ENCODE results near the gene NUDT3.
A peak's percentile ranks its signal among the peaks of the same experiment; 100 is the strongest.
"Not testable (repeated sequence)": the region's sequence is repeated elsewhere in the genome, so short reads cannot be mapped to it uniquely, and the experiment has no call there.

NUDT3 gene

DNA sequence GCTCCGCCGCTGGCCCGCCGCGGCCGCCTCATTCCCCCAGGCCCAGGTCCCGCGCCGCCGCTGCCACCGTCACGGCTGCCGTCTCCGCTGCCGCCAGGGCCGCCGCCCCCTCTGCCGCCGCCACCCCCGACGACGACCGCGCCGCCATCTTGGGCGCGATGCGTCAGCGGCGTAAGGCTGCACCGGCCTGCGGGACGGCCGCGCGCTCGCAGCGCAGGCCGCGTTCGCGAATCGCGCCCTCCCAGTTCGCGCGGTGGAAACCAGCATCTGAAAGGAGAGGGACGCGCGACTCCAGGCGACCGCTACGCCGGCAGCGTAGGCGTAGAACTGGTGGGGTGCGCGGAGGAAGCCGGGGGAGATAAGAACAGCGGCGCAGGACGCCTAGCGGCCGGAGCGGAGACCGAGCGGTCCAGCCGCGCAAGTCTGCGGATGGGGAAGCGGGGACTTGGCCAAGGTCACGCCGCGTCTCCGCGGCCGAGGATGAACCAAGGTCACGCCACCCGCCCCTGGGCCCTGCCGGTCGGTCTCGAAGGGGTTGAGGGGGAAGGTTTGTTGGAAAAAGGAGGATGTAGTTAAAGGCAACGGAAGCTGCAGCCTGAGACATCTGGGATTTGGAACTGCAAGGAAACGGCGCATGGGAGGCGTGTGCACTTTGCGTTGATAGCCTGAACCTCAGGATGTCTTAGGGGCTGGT lies at the start of gene NUDT3:
Gene NUDT3, minus strand, starts transcription at position 173 of the 694 bp plus-strand sequence. CDS start 307 bp downstream, outside the sequence.
- peak; percentile 94 for DNase-seq

DNA sequence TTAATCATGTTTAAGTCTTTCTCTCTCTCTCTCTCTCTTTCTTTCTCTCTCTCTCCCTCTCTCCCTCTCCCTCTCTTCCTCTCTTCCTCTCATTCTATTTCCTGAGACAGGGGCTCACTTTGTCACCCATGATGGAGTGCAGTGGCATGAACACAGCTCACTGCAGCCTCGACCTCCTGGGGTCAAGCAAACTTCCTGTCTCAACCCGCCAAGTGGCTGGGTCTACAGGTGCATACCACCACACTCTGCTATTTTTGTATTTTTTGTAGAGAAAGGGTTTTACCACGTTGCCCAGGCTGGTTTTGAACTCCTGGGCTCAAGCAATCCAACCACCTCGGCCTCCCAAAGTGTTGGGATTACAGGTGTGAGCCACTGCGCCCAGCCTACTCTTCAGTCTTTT lies 49.1 kb upstream of the NUDT3 start:
- no peak for DNase-seq

DNA sequence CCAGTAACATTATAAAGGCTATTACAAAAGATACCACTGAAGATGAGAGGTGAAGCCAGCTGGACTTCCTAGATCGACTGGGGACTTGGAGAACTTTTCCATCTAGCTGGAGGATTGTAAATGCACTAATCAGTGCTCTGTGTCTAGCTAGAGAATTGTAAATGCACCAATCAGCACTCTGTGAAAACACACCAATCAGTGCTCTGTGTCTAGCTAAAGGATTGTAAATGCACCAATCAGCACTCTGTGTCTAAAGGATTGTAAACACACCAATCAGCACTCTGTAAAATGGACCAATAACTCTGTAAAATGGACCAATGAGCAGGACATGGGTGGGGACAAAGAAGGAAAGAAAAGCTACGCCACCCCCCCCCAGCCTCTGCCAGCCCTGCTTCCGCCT lies 47.0 kb upstream of the NUDT3 start:
- DNase-seq, result no peak

DNA sequence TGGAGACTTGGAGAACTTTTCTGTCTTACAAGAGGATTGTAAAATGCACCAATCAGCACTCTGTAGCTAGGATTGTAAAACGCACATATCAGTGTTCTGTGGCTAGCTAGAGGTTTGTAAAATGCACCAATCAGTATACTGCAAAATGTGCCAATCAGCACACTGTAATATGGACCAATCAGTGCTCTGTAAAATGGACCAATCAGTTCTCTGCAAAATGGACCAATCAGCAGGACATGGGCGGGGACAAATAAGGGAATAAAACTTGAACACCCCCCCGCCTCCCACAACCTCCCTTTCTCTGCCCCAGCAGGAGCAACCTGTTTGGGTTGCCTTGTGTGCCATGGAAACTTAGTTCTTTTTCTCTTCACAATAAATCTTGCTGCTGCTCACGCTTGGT lies 46.2 kb upstream of the NUDT3 start:
- no peak for DNase-seq

DNA sequence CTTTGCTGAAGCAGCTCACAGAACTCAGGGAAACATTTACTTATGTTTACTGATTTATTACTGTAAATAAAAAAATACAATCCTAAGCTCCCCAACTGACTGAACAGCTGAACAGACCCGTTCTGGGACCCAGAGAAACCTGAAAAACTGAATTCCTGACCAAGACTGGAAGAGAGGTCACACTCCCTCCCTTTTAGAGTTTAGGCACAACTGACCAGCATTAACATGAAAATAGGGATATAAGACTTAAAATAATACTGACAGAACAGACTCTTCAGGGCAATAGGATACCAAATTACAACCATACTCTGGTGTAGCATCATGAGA lies 45.1 kb upstream of the NUDT3 start:
- DNase-seq, result no peak

DNA sequence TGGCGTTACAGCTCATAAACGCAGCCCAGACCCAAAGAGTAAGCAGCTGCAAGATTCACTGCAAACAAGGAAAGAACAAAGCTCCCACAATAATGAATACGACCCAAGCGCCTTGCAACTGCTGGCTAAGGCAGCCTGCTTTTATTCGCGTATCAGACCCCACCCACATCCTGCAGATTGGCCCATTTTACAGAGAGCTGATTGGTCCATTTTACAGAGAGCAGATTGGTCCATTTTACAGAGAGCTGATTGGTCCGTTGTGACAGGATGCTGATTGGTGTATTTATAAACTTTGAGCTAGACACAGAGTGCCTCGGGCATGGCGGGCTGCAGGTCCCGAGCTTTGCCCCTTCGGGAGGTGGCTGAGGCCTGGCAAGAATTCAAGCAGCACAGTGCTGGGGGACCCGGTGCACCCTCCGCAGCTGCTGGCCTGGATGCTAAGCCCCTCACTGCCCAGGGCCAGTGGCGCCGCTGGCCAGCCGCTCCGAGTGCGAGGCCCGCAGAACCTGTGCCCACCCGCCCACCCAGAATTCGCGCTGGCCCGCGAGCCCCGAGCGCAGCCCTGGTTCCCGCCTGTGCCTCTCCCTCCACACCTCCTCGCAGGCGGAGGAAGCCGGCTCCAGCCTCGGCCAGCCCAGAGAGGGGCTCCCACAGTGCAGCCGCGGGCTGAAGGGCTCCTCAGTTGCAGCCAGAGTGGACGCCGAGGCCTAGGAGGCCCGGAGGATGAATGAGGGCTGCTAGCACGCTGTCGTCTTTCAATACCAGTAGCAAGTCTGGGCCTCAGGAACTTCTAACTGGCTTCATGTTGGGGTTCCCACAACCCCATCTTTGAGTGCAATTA lies 44.6 kb upstream of the NUDT3 start:
- no peak for DNase-seq

DNA sequence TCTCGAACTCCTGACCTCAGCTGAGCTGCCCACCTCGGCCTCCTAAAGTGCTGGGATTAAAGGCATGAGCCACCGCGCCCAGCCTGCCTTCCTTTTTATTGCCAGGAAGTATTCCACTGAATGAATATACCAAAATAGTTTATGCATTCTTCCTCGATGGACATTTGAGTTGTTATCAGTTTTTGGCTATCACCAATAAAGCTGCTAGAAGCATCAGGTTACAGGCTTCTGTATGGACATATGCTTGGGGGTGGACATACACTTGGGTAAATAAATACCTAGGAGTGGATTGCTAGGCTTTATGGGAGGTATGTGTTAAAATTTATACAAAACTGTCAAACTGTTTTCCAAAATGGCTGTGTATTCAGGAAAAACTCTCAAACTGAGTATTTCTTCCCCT lies 43.4 kb upstream of the NUDT3 start:
- no peak for DNase-seq

DNA sequence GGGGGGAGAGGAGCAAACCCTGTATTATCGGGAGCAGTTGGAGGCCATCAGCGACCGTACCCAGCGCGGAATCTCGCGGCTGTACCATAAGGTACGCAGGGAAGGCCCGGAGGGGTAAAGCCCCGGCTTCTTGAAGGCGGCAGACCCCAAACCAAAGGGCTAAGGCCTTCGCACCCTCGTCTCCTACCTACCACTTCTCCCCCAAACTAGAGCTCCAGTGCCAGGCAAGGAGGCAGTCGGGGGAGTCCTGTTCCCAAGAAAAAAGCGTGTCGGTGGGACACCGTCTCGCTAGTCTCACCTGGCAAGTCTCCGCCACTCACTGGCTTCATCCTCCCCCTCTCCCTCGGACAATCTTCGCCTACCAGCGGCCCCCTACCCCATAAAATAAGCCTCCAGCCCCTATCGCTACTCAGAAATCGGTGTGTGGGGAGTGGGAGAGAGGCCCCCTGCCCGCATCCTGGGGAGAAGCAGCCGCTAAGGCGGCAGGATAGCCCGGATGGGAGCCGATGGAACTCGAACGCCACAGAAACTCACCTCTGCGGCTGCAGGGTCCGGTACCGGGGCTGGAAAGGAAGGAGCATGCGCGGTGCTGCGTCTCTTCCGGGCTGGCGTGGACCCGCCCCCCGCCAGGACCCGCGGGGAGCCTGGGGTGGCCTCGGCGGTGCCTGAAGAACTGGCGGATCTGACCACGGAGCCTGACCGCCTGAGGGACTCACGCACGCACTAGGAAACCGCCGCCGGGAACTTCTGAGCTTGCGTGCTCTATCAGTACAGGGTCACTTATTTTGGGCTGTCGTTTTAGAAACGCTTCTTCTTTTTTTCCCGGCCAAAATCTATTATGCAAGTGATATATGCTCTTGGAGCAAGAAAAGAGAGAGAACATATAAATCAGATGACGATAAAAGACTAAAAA lies 33.3 kb upstream of the NUDT3 start, which contains the start of gene RPS10:
Gene RPS10, minus strand, starts transcription at position 572 of the 913 bp plus-strand sequence. CDS start 848 bp downstream, outside the sequence.
- peak; percentile 88 for DNase-seq

DNA sequence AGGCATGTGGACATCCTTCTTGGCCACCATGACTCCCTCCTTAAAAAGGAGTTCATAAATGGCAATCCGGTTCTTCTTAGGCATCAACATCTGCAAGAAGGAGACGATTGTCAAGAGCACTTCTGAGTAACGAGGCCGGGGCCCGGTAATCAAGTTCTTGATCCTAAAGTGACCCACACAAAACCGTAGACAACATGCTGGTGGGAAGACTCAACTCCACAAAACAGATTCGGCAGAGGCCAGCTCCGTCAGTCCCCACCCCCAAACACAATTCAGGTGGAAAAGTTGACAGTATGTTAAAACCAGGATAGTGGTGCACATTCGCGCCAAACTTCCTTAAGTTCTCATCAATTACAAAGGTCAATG lies 32.6 kb upstream of the NUDT3 start:
- no peak for DNase-seq

DNA sequence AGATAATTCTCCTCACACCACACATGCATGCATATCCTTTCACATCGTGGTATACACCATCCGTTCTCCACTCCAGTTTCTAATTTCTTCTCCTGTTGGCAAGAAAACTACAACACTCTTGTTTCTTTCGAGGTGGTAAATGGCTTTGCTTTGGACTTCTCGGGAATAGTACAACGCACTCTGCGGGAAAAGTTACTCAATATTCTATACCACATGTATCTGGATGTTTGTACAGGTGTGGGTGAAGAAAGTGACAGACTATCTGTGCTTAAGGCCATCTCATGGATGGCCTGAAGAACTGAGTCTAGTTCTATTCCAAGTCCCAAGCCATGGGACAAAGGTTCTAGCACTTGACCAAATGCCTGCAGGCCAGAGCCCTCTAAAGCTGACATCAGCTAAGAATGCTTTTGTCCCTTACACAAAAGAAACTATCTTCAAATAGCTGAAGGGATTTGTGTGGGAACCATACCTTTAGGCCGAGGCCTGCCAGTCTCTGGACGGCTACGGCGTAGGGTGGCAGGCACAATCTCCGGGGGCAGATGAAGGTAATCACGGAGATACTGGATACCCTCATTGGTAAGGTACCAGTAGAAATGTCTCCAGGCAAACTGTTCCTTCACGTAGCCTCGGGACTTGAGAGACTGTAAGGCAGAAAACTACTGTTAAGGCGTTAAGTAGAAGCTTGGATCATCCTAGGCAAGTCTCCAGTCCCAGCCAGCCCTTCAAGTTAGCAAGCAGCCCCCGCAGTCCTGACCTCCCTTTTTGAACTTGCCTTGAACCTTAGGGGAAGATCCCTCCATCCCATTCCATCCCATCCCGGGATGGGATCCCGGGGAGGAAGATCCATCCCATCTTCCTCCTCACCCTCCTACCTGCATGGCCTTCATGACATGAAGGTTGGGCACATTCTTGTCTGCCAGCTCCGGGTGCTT lies 32.0 kb upstream of the NUDT3 start:
- no peak for DNase-seq

DNA sequence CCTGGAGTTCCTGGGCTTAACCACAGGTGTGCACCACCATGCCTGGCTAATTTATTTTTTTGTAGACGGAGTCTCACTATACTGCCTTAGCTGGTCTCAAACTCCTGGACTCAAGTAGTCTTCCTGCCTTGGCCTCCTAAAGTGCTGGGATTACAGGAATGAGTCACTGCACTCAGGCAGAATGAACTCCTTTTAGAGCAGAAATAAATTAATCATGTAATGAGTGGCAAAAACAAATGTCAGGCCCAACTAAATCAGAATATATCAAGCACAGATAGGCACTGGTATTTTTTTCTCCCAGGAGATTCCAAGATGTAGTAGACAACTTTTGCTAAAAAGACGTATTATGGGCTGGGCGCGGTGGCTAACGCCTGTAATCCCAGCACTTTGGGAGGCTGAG lies 30.8 kb upstream of the NUDT3 start:
- DNase-seq, result no peak

DNA sequence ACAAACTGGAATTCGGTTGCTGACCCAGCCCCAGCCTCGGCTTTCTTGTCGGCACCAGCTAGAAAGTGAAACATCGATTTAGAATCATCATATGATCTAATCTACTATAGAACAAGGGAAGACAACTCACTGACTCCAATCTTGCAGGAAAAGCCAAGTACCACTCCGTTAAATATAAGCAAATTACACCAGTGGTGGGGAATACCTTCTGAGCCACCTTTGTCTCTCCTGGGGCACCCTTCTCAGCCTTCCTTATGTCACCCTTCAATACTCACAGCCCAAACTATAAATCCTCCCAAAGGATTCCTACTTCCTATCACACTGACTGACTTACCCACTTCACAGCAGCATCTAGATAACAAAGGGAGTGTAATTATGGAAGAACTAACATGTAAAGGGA lies 25.9 kb upstream of the NUDT3 start:
- no peak for DNase-seq

DNA sequence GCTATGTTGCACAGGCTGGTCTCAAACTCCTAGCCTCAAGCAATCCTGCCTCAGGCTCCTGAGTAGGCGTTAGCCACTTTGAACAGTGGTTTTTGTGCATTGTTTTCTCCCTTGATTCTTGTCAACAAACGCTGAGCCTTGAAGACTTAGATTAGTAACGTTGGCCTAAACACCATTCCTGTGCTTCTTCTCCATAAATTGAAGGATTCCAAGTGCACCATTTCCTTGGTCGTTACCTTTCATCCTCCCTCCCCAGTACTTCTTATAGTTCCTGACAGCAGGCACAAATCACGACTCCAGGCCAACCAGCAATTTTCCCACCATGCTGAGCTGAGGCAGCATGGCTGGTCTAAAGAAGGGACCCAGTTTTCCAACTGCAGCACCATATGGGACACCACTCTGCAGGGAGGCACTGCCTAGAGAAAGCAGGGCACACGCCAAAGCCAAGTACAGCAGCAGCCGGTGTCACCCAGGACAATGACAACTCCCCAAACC lies 24.5 kb upstream of the NUDT3 start:
- DNase-seq, result no peak

DNA sequence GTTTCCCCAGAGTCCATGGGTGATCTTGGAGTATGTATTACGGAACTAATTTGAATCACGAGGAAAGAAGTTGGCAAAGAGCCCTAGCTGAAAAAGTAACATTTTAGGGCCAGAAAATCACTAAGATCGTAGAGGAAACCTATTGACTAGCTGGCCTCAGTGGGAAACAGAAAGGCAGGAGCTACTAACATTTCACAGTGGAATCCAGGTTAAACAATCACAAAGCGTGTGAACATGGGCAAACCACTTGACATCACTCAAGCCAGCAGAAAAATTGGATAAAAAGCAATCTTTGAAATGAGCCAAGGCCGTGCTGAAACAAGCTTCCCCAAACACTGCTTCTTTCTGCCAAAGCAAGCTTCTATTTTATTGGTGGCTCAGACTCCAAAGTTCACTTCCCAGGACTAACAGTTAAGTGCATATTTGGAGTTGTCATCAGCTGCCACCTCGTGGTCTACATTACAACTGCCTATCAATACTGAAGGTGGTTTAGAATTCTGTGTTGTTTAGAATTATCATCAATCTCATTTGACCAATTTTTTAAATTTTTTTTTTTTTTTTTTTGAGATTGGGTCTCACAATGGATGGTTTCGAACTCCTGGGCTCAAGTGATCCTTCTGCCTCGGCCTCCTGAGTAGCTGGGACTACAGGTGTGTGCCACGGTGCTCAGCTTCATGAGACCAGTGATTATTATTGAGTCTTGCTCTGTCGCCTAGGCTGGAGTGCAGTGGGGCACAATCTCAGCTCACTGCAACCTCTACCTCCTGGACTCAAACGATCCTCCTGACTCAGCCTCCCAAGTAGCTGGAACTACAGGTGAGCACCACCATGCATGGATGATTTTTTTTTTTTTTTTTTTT lies 22.8 kb upstream of the NUDT3 start:
- peak; percentile 73 for DNase-seq

DNA sequence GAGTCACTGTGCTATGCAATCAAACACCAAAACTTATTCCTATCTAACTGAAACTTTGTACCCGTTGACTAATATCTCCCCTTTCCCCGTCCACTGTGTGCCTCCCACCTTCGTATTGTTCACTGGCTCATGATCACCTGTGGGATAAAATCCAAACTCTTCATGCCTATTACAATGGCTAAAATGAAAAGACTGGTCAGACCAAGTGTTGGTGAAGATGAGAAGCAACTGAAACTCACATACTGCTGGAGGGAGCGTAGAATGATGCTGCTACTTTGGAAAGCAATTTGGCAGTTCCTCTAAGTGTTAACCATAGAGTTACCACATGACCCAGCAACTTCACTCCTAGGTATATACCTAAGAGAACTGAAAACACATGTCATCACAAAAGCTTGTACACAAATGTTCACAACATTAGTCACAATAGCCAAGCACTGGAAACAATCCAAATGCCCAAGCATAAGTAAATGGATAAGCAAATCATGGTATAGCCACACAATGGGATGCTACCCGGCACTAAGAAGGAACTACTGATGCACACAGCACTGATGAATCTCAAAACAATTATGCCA lies 20.3 kb upstream of the NUDT3 start:
- DNase-seq, result no peak

DNA sequence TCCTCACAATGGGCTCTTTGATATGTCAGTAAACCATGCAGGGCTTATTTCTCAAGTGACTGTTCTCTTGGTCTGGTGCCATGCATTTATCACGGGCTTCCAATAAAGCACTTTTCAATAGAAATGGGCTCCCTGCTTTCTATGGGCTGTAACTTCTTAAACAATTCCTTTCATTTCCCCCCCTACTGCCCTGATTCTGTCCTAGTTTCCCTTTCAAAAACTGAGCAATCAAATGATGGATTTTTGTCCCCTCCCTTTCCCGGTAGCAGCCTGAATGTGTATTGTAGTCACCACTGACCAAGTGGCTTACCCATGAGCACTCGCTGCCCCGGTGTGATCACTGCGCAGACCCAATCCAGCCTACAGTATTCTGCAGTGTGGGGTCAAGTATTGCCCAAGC lies 19.5 kb upstream of the NUDT3 start:
- no peak for DNase-seq

DNA sequence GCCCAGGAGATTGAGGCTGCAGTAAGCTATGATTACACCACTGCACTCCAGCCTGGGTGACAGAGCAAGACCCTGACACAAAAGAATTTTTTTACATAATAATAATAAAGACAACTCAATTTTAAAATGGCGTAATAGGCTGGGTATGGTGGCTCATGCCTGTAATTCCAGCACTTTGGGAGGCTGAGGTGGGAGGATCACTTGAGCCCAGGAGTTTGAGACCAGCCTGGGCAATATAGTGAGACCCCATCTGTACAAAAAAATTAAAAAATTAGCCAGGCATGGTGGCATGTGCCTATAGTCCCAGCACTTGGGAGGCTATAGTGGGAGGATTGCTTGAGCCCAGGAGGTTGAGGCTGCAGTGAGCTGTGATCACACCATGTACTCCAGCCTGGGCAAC lies 15.4 kb upstream of the NUDT3 start:
- not testable (repeated sequence) for DNase-seq

DNA sequence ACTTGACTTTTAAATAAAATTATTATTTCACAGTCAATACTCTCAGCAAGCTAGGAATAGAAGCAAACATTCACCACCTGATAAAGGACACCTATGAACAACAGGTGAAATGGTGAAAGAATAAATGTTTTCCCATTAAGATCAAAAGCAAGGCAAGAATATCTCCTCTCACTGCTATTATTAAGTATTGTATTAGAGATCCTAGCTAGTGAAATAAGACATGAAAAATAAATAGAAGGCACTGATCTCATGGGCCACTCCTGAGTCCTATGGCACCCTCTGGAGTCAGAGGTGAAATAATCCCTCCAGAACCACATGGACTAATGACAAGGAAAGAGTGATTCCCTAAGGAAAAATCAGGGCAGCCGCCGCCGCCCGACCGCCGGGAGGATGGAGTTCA lies 4.0 kb upstream of the NUDT3 start:
- DNase-seq, result no peak

DNA sequence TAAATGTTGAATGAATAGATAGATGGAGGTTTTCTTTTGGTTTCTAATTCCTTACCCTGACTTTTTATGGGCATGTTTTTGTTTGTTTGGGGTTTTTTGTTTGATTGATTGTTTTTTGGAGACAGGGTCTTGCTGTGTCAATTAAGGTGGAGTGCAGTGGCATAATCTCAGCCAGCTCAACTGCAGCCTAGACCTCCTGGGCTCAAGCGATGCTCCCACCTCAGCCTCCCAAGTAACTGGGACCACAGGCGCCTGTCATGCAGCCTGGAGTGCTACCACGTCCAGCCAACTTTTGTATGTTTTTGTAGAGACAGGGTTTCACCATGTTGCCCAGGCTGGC lies 1.5 kb upstream of the NUDT3 start:
- DNase-seq, result no peak

DNA sequence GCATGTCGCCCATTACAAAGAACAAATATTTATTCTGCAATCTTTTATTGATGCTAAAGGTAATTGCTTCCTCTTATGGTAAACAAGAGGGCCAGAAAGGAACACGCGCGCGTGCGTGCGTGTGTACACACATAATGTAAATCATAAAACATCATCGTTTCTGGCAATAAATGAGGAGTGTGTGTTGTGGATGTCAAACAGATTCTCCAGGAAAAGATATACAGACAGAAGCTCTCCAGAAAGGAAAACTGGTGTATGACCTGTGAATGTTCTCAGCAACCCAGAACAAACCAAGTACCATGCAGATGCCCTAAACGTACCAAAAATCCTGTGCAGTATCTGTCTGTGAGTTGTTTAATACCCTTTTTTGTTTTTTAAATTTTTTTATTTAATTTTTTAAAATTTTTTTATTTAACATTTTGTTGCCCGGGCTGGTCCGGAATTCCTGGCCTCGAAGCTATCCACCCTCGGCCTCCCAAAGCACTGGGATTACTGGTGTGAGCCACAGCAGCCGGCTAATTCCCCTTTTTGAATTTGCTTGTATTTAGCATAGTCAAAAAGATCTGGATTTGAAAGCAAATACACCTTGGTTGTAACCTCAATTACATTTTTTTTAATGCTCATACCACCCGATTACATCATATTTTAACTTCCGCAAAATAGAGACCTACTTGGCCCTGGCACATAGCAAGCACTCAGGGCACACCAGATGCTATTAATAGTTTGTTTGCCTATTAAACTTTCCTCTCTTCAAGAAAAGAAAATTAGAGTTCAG lies 909 bp upstream of the NUDT3 start:
- DNase-seq, result no peak
